CD4-positive, alpha-beta T cell treated with Interleukin-4 for 1 hour (primary cell): Measurements from ENCODE around the gene ATAD3A.
A peak's percentile ranks its signal among the peaks of the same experiment; 100 is the strongest.
"Not testable (repeated sequence)": the region's sequence is repeated elsewhere in the genome, so short reads cannot be mapped to it uniquely, and the experiment has no call there.

ENCODE experiments used
- DNase-seq, 2 donors: peaks; one replicate each; pipeline ENCODE4 v3.0.0-alpha.2; 2020 to 2022

Gene ATAD3A

GRCh38 chr1:1511533-1512285 is at the start of gene ATAD3A:
ATAD3A (plus strand) TSS chr1:1512162; CDS start chr1:1512269, 107 bp downstream.
- peak; percentile 96 to 97 for DNase-seq

GRCh38 chr1:1462318-1462966 is 49.5 kb upstream of the ATAD3A start:
- peak; percentile 17 to 33 for DNase-seq

- DNase-seq, result no peak
Observed at GRCh38 chr1:1463312-1463711, 48.6 kb upstream of the ATAD3A start.

- DNase-seq, result not testable (repeated sequence)
Observed at GRCh38 chr1:1468196-1468985, 43.6 kb upstream of the ATAD3A start.

- peak in 1 of 2 donors; percentile 25 for DNase-seq
Observed at GRCh38 chr1:1470626-1471388, 41.2 kb upstream of the ATAD3A start.

GRCh38 chr1:1471389-1472052 is 40.4 kb upstream of the ATAD3A start, which contains the start of gene ATAD3B:
ATAD3B (plus strand) TSS chr1:1471765; CDS start chr1:1471885, 120 bp downstream.
- DNase-seq, result peak; percentile 91 to 92

- DNase-seq, result peak in 1 of 2 donors; percentile 24
Observed at GRCh38 chr1:1472053-1472876, 39.7 kb upstream of the ATAD3A start.

GRCh38 chr1:1476011-1476410 is 36.0 kb upstream of the ATAD3A start:
- peak in 1 of 2 donors; percentile 58 for DNase-seq

GRCh38 chr1:1477206-1477605 is 34.8 kb upstream of the ATAD3A start:
- no peak for DNase-seq

GRCh38 chr1:1479547-1480487 is 32.1 kb upstream of the ATAD3A start:
- no peak for DNase-seq

- DNase-seq, result not testable (repeated sequence)
Observed at GRCh38 chr1:1480488-1480867, 31.5 kb upstream of the ATAD3A start.

GRCh38 chr1:1481811-1482210 is 30.2 kb upstream of the ATAD3A start:
- DNase-seq, result not testable (repeated sequence)

- no peak for DNase-seq
Observed at GRCh38 chr1:1482856-1483255, 29.1 kb upstream of the ATAD3A start.

- DNase-seq, result no peak
Observed at GRCh38 chr1:1483714-1484113, 28.2 kb upstream of the ATAD3A start.

GRCh38 chr1:1484976-1485750 is 26.8 kb upstream of the ATAD3A start:
- not testable (repeated sequence) for DNase-seq

- not testable (repeated sequence) for DNase-seq
Observed at GRCh38 chr1:1485755-1486317, 26.1 kb upstream of the ATAD3A start.

- DNase-seq, result no peak
Observed at GRCh38 chr1:1487701-1488100, 24.3 kb upstream of the ATAD3A start.

GRCh38 chr1:1489231-1489630 is 22.7 kb upstream of the ATAD3A start:
- DNase-seq, result no peak

GRCh38 chr1:1489861-1490260 is 22.1 kb upstream of the ATAD3A start:
- DNase-seq, result no peak
